GM13977 (cell line): ENCODE data around the gene PYHIN1.

Source experiments
- DNase-seq: peaks from one replicate; pipeline ENCODE4 v3.0.0; 2012; ENCODE audit warnings: low spot score
- in situ Hi-C: fragments of 300-500 bp; cut with MboI; formaldehyde crosslinking; loops from one replicate; pipeline ENCODE4 v1.12.0; 2022; ENCODE audit warnings: low sequenced_read_pairs, low pct_unique_long_range_greater_than_20kb, mixed read lengths, inconsistent platforms; ENCODE audit not compliant: unreplicated experiment
- TF ChIP-seq, protein P1 (sequence below): IDR thresholded peaks from 2 replicates; pipeline ENCODE4 v1.5.1; 2012; ENCODE audit warnings: mild to moderate bottlenecking, control low read depth; ENCODE audit not compliant: insufficient read depth; ENCODE audit errors: extremely low read depth, missing control alignments

Gene PYHIN1

DNA sequence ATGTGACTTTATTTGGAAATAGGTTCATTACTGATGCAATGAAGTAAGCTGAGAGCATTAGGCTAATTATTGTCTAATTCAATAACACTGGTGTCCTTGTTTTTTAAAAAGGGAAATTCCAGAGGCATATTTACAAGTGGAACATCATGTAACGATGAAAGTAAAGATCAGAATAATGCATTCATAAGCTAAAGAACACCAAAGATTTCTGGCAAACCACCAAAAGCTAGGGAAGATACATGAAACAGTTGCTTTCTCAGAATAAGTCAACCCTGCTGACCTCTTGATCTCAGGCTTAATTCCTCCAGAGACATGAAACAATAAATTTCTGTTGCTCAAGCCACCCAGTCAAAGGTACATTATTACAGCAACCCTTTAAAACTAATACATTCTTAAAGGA, 58.1 kb downstream of the PYHIN1 start:
- in situ Hi-C loops: loop anchor here (25.0 kb wide), 1 partner anchor 477 kb away; no protein-coding TSS in a partner anchor
- DNase-seq: no peak
- TF ChIP-seq, protein P1, sequence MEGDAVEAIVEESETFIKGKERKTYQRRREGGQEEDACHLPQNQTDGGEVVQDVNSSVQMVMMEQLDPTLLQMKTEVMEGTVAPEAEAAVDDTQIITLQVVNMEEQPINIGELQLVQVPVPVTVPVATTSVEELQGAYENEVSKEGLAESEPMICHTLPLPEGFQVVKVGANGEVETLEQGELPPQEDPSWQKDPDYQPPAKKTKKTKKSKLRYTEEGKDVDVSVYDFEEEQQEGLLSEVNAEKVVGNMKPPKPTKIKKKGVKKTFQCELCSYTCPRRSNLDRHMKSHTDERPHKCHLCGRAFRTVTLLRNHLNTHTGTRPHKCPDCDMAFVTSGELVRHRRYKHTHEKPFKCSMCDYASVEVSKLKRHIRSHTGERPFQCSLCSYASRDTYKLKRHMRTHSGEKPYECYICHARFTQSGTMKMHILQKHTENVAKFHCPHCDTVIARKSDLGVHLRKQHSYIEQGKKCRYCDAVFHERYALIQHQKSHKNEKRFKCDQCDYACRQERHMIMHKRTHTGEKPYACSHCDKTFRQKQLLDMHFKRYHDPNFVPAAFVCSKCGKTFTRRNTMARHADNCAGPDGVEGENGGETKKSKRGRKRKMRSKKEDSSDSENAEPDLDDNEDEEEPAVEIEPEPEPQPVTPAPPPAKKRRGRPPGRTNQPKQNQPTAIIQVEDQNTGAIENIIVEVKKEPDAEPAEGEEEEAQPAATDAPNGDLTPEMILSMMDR: no peak

DNA sequence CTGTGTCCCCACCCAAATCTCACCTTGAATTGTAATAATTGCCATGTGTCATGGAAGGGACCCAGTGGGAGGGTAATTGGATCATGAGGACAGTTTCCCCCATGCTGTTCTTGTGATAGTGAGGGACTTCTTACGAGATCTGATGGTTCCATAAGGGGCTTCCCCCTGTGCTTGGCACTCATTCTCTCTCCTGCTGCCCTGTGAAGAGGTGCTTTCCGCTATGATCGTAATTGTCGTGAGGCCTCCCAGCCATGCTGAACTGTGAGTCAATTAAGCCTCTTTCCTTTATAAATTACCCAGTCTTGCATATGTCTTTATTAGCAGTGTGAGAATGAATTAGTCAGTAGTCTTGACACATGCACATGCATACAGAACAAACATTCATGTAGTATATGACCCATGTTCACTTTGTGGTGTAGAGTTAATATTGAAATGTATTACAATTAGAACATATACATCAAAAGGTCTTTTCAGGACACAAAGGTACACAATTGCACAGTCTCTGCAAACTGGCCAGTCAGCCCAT, 61.5 kb downstream of the PYHIN1 start:
- no peak for DNase-seq
- in situ Hi-C loops: loop anchor here (10.0 to 25.0 kb wide), 2 partner anchors 198 to 481 kb away; no protein-coding TSS in a partner anchor
- TF ChIP-seq, protein P1: no peak

DNA sequence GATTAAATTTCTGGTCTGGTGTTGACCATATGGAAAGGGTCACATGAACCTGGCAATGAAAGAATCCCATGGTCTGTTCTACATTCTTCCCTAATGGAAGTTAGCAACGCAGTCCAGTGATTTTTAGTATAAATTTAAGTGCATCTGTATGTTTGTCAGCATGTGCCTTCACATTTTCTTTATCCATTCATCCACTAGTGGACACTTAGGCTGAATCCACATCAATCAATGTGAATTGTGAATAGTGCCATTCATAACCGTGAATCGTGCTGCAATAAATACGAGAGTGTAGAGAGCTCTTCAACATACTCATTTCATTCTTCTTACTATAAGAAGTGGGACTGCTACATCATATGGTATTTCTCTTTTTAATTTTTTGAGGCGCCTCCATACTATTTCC, 65.6 kb downstream of the PYHIN1 start:
- TF ChIP-seq, protein P1: no peak
- no peak for DNase-seq
- in situ Hi-C loops: loop anchor here (10.0 to 25.0 kb wide), 2 partner anchors 202 to 485 kb away; no protein-coding TSS in a partner anchor

DNA sequence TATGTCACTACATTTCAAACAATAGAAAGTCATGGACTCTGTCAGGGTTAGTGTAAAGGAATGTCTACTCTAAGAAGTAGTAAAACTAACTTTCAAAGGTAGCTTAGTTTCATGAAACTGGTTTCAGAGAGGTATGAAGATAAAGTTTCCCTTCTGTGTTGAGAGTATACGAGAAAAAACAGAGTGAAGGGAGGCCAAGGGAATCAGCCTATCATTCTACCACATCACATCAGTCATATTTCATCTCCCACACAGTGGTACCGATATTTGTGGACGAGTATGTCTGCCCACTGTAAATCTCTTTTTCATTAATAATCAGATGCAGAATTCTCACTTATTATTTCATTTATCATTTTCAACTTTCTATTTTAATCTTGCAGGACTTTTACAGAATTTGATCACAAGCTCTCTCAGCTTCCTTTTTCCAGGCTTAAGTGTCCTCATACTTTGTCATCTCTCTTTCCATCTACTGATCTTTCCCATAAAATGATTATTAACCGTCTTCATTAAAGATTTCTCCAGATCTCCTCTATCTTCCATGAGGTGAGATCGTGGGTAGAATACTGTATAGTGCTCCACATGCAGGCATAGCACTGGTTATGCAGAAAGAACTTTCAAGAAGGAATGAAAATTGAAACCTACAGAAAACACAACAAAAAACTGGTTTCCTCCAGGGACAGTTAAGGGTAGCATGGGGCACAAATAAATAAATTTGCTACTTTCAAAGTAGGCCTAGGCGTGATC, 66.9 kb downstream of the PYHIN1 start:
- TF ChIP-seq, protein P1: no peak
- no peak for DNase-seq
- in situ Hi-C loops: loop anchor here (10.0 to 25.0 kb wide), 2 partner anchors 203 to 486 kb away; no protein-coding TSS in a partner anchor

DNA sequence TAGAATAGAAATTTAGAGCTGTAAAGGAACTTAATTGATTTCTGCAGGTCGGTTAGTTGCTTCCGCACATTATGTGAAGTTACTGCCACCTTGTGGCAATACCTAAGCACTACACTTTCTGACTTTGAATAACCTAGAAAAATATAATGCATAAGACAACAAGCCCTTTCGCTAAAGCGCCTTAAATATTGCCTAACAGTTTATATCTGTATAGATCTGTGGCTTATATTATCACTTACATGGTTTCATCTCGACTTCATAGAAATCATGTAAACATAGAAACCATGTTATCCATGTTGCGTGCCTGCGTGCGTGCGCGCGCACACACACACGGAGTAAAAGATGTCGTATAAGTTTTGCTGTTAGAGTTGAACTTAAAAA, 67.4 kb downstream of the PYHIN1 start:
- in situ Hi-C loops: loop anchor here (10.0 to 25.0 kb wide), 2 partner anchors 204 to 486 kb away; no protein-coding TSS in a partner anchor
- TF ChIP-seq, protein P1: peak; percentile 71
- DNase-seq: peak; percentile 46

DNA sequence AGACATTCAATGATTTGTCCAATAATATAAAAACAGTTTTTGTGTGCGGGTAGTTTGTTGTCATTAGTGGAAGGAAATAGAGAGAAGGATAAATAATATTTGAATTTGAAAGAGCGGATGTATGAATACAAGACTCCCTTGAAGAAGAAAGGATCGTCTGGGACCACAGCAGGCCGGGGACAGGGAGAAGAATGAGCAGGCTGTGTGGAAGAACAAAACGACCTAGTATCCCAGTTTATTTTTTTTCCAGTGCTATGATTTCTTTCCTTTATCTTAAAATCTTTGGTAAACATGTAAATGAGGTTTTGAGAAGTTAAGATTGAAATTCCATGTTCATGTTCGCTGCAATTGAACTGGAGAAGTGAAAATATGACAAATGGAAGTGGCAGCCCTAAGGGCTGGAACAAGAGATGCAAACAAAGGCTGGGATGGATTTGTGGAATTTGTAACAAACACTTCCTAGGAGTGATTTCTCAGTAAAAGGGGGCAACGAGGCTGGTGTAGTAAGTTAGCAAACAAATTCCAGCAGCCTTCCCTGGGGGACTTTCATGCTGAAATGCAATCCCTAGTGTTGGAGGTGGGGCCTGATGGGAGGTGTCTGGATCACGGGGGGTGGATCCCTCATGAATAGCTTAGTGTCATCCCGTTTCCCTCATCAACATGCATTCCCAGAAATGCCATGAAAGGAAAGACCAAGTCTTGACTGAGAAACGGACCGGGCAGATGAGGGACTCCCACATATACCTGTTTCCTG, 68.1 kb downstream of the PYHIN1 start:
- in situ Hi-C loops: loop anchor here (10.0 to 25.0 kb wide), 3 partner anchors 205 to 812 kb away; partner anchors contain the start of gene CD1D
- TF ChIP-seq, protein P1: no peak
- no peak for DNase-seq
